H9 (cell line): ENCODE data around the gene CYTH4. TPM values are rescaled to one million over a fixed set of nuclear protein-coding genes. Genes with fewer than 3 reads are reported as not detected.

Experiments used
- DNase-seq: peaks from one replicate; pipeline ENCODE4 v3.0.0-alpha.2; 2017
- H2AFZ ChIP-seq: one replicate; pipeline ENCODE4 v1.6.1; 2013; ENCODE audit warnings: mild to moderate bottlenecking, low read length, control low read depth, moderate library complexity
- H2AK5ac ChIP-seq: 2 replicates; pipeline ENCODE4 v1.6.1; 2013; ENCODE audit warnings: low read length, control low read depth, mixed read lengths; ENCODE audit not compliant: insufficient read length
- H2BK120ac ChIP-seq: one replicate; pipeline ENCODE4 v1.6.1; 2013; ENCODE audit warnings: low read depth, mild to moderate bottlenecking, low read length, control low read depth, inconsistent platforms; ENCODE audit not compliant: poor library complexity, severe bottlenecking
- H2BK12ac ChIP-seq: 2 replicates; pipeline ENCODE4 v1.6.1; 2013; ENCODE audit warnings: low read length, control low read depth, mixed read lengths, low read depth; ENCODE audit not compliant: insufficient read length
- H2BK15ac ChIP-seq: 2 replicates; pipeline ENCODE4 v1.6.1; 2013; ENCODE audit warnings: low read depth, low read length, control low read depth
- H2BK20ac ChIP-seq: one replicate; pipeline ENCODE4 v1.6.1; 2013; ENCODE audit warnings: low read depth, mild to moderate bottlenecking, low read length, control low read depth, inconsistent platforms; ENCODE audit not compliant: poor library complexity, severe bottlenecking
- H2BK5ac ChIP-seq: 2 replicates; pipeline ENCODE4 v1.6.1; 2013; ENCODE audit warnings: low read length, control low read depth, mixed read lengths; ENCODE audit not compliant: insufficient read length
- H3K14ac ChIP-seq: 2 replicates; pipeline ENCODE4 v1.6.1; 2013; ENCODE audit warnings: low read length, control low read depth; ENCODE audit not compliant: insufficient read depth
- H3K18ac ChIP-seq: 2 replicates; pipeline ENCODE4 v1.6.1; 2013; ENCODE audit warnings: low read depth, mild to moderate bottlenecking, mixed read lengths, low read length, control low read depth; ENCODE audit not compliant: insufficient read length
- H3K23ac ChIP-seq: 2 replicates; pipeline ENCODE4 v1.6.1; 2013; ENCODE audit warnings: low read length, control low read depth, mixed read lengths, low read depth; ENCODE audit not compliant: insufficient read length
- H3K23me2 ChIP-seq: 2 replicates; pipeline ENCODE4 v1.6.1; 2013; ENCODE audit warnings: low read depth, mild to moderate bottlenecking, mixed read lengths, low read length, control low read depth; ENCODE audit not compliant: insufficient read length, poor library complexity, severe bottlenecking
- H3K27ac ChIP-seq: 2 replicates; pipeline ENCODE4 v1.5.1; 2013; ENCODE audit warnings: low read length, control low read depth, mixed read lengths, low read depth; ENCODE audit not compliant: insufficient read length
- H3K27me3 ChIP-seq: 2 replicates; pipeline ENCODE4 v1.6.1; 2013; ENCODE audit warnings: low read length, control low read depth, inconsistent platforms; ENCODE audit not compliant: insufficient read depth
- H3K4ac ChIP-seq: 2 replicates; pipeline ENCODE4 v1.6.1; 2013; ENCODE audit warnings: low read depth, mild to moderate bottlenecking, control low read depth, inconsistent platforms, low read length, moderate library complexity
- H3K4me1 ChIP-seq: 2 replicates; pipeline ENCODE4 v1.6.1; 2013; ENCODE audit warnings: low read length, control low read depth, inconsistent platforms; ENCODE audit not compliant: insufficient read depth
- H3K4me2 ChIP-seq: 2 replicates; pipeline ENCODE4 v1.6.1; 2013; ENCODE audit warnings: low read length, control low read depth, mixed read lengths; ENCODE audit not compliant: insufficient read length, insufficient read depth
- H3K56ac ChIP-seq: 2 replicates; pipeline ENCODE4 v1.6.1; 2013; ENCODE audit warnings: low read depth, mild to moderate bottlenecking, mixed read lengths, low read length, control low read depth; ENCODE audit not compliant: insufficient read length
- H3K79me1 ChIP-seq: 2 replicates; pipeline ENCODE4 v1.6.1; 2013; ENCODE audit warnings: low read depth, mild to moderate bottlenecking, moderate library complexity, low read length, control low read depth, inconsistent platforms; ENCODE audit not compliant: insufficient read depth, poor library complexity, severe bottlenecking
- H3K79me2 ChIP-seq: 2 replicates; pipeline ENCODE4 v1.6.1; 2013; ENCODE audit warnings: low read length, control low read depth, inconsistent platforms; ENCODE audit not compliant: insufficient read depth
- H3K9ac ChIP-seq: 2 replicates; pipeline ENCODE4 v1.6.1; 2013; ENCODE audit warnings: low read length, control low read depth, mixed read lengths; ENCODE audit not compliant: insufficient read length; ENCODE audit errors: extremely low read depth
- H3K9me3 ChIP-seq: one replicate; pipeline ENCODE4 v1.6.1; 2013; ENCODE audit warnings: low read depth, low read length, inconsistent platforms; ENCODE audit not compliant: control insufficient read depth
- H3T11ph ChIP-seq: one replicate; pipeline ENCODE4 v1.6.1; 2013; ENCODE audit warnings: mild to moderate bottlenecking, low read length, control low read depth, inconsistent platforms
- H4K20me1 ChIP-seq: one replicate; pipeline ENCODE4 v1.6.1; 2013; ENCODE audit not compliant: control insufficient read depth, insufficient read length, insufficient read depth
- H4K5ac ChIP-seq: 2 replicates; pipeline ENCODE4 v1.6.1; 2013; ENCODE audit warnings: low read depth, mild to moderate bottlenecking, mixed read lengths, low read length, control low read depth; ENCODE audit not compliant: insufficient read length
- H4K8ac ChIP-seq: replicated peaks from 2 replicates; pipeline ENCODE4 v1.6.1; 2013; ENCODE audit warnings: low read length, control low read depth, mixed read lengths, low read depth; ENCODE audit not compliant: insufficient read length
- H4K91ac ChIP-seq: 2 replicates; pipeline ENCODE4 v1.6.1; 2013; ENCODE audit warnings: low read depth, mild to moderate bottlenecking, moderate library complexity, mixed read lengths, low read length, control low read depth; ENCODE audit not compliant: insufficient read length
- H3K27ac Mint-ChIP-seq, 3 experiments: 2 replicates in 2 of 3; 3 replicates in 1 of 3; pipeline ENCODE4 v1.8.0; 2020 to 2021; ENCODE audit warnings: mixed read lengths in 3 of 3, mild to moderate bottlenecking in 1 of 3, moderate library complexity in 1 of 3
- H3K27me3 Mint-ChIP-seq: 2 replicates; pipeline ENCODE4 v1.8.0; 2021; ENCODE audit warnings: low read depth, mild to moderate bottlenecking, moderate library complexity, mixed read lengths
- H3K36me3 Mint-ChIP-seq, 3 experiments: 2 replicates in 2 of 3; 3 replicates in 1 of 3; pipeline ENCODE4 v1.8.0; 2020 to 2021; ENCODE audit warnings: low read depth in 3 of 3, mixed read lengths in 3 of 3; ENCODE audit not compliant: insufficient read depth in 1 of 3
- H3K4me1 Mint-ChIP-seq, 2 experiments: 2 replicates each; pipeline ENCODE4 v1.8.0; 2020; ENCODE audit warnings: mixed read lengths in 2 of 2
- H3K4me3 Mint-ChIP-seq, 2 experiments: 2 replicates in 1 of 2; 3 replicates in 1 of 2; pipeline ENCODE4 v1.8.0; 2020 to 2021; ENCODE audit warnings: mild to moderate bottlenecking in 2 of 2, mixed read lengths in 2 of 2, moderate library complexity in 1 of 2
- H3K9me3 Mint-ChIP-seq, 2 experiments: 2 replicates in 1 of 2; 3 replicates in 1 of 2; pipeline ENCODE4 v1.8.0; 2020; ENCODE audit warnings: mild to moderate bottlenecking in 2 of 2, mixed read lengths in 2 of 2, moderate library complexity in 1 of 2
- WGBS: extraction: QIAGEN DNeasy Blood & Tissue Kit; methylation state at CpG from one replicate; pipeline ENCODE4 v1.1.7; 2013; ENCODE audit warnings: missing lambda C conversion rate, low lambda C conversion rate, mixed read lengths; ENCODE audit not compliant: insufficient read length; ENCODE audit errors: extremely low coverage; 5-methylcytosine and 5-hydroxymethylcytosine counted together
- total RNA-seq: library from RNA; stranded (reverse); gene quantifications from 2 replicates; pipeline ENCODE4 v1.2.1, GENCODE V29; 2021
- TF ChIP-seq, protein P1 (sequence below): fragments of 200-600 bp; sonication (generic); conservative IDR thresholded peaks from 3 replicates; pipeline ENCODE4 v1.8.0; 2021; ENCODE audit warnings: antibody characterized with exemption, mild to moderate bottlenecking

Gene CYTH4
- total RNA-seq, 1 experiment from 2014 or later, result not detected

DNA sequence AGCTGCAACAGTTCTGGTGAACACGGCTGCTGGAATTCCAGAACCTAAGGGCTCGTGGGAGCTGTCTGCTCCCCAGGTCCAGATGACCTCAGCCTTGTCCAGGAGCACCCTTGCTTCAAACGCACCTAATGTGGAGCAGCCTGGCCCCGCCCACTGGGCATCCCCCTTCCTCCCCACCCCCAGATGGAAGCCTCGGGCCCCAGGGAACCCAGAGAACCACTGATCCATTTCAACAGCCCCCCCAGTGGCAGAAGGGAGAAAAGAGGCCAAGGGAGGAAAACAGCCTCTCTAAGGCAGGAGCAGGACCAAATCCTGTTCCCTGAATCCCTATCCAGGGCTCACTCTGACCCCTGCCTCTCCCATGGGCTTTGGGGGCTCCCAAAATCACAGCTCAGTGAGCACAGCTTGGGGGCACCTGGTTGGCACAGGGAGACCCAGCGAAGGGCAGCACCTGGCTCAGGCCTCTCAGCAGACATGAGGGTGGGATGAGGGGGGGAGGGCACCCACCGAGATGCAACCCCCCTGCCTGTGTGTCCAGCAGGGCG is 1.2 kb downstream of the CYTH4 start:
- Histone ChIP-seq H2AK5ac (no peak overlapping the region), H2BK12ac (no peak overlapping the region), H3K4me2 (no peak overlapping the region), H3K9me3 (no peaks in the 10 kb centered on the region), H3K79me1 (no peaks in the 10 kb centered on the region), H3K79me2 (no peaks in the 10 kb centered on the region), H2AFZ (no peak overlapping the region), H4K8ac (no peak overlapping the region), H3K23ac (no peak overlapping the region), H2BK5ac (no peak overlapping the region), H3K56ac (no peak overlapping the region), H3K18ac (no peak overlapping the region), H3T11ph (no peak overlapping the region), H3K14ac (no peak overlapping the region), H2BK20ac (no peak overlapping the region), H3K4ac (no peak overlapping the region), H4K5ac (no peak overlapping the region), H3K23me2 (no peaks in the 10 kb centered on the region), H4K91ac (no peak overlapping the region), H3K27ac (no peak overlapping the region), H4K20me1 (no peaks in the 10 kb centered on the region), H3K27me3 (no peaks in the 10 kb centered on the region), H2BK15ac (no peak overlapping the region), H2BK120ac (no peak overlapping the region), H3K4me1 (no peaks in the 10 kb centered on the region; the same call in 1 of the 2 replicates), H3K9ac (no peak overlapping the region)
- H3K4me3 Mint-ChIP-seq, result no peak overlapping the region; a peak in 1 of 5 replicates
- no peak for DNase-seq
- H3K27me3 Mint-ChIP-seq, result peaks cover 35% of the 10 kb centered on the region
- no peak overlapping the region for H3K27ac Mint-ChIP-seq
- TF ChIP-seq, protein P1, sequence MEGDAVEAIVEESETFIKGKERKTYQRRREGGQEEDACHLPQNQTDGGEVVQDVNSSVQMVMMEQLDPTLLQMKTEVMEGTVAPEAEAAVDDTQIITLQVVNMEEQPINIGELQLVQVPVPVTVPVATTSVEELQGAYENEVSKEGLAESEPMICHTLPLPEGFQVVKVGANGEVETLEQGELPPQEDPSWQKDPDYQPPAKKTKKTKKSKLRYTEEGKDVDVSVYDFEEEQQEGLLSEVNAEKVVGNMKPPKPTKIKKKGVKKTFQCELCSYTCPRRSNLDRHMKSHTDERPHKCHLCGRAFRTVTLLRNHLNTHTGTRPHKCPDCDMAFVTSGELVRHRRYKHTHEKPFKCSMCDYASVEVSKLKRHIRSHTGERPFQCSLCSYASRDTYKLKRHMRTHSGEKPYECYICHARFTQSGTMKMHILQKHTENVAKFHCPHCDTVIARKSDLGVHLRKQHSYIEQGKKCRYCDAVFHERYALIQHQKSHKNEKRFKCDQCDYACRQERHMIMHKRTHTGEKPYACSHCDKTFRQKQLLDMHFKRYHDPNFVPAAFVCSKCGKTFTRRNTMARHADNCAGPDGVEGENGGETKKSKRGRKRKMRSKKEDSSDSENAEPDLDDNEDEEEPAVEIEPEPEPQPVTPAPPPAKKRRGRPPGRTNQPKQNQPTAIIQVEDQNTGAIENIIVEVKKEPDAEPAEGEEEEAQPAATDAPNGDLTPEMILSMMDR, result no peak
- no peaks in the 10 kb centered on the region; a peak in 1 of 7 replicates for H3K36me3 Mint-ChIP-seq
- no peaks in the 10 kb centered on the region; a peak in 1 of 5 replicates for H3K9me3 Mint-ChIP-seq
- H3K4me1 Mint-ChIP-seq, result peaks cover 17 to 31% of the 10 kb centered on the region in 2 experiments
- WGBS, result no CpG with 5 or more reads among the region's 8 CpGs
